CD4-positive, alpha-beta T cell (primary cell): ENCODE measurements around the gene ONECUT1. TPM values are rescaled to one million over a fixed set of nuclear protein-coding genes. Genes with fewer than 3 reads are reported as not detected.

Experiments
- ATAC-seq: fragments of 200-7000 bp; cut with Tn5 transposase; one replicate; pipeline ENCODE4 v1.10.0; 2022; ENCODE audit warnings: mild to moderate bottlenecking; ENCODE audit not compliant: poor library complexity
- CTCF ChIA-PET: fragments of 350-600 bp; sonication (Branson Sonifier 250); formaldehyde crosslinking; loops from one replicate; lab custom pipeline; 2021; ENCODE audit warnings: antibody characterized with exemption, inconsistent platforms; lab: Charles Lee
- POLR2A ChIA-PET: fragments of 350-600 bp; sonication (Branson Sonifier 250); formaldehyde crosslinking; loops from one replicate; lab custom pipeline; 2021; ENCODE audit warnings: antibody characterized with exemption, inconsistent platforms; lab: Charles Lee
- DNase-seq, 14 experiments: peaks; one replicate each; pipeline ENCODE4 v3.0.0-alpha.2; 2013 to 2020; ENCODE audit warnings: mixed read lengths in 2 of 14
- H3K27ac ChIP-seq, 2 donors: one replicate each; pipeline versions ENCODE4 v1.5.1 to v1.7.0; 2013; ENCODE audit warnings: low read length in 2 of 2, low read depth in 1 of 2, mild to moderate bottlenecking in 1 of 2
- H3K27me3 ChIP-seq, 2 experiments: 1 replicate in 1 of 2; 2 replicates in 1 of 2; pipeline versions ENCODE4 v1.6.1 to v1.7.0; 2013; ENCODE audit warnings: low read length in 2 of 2, control low read depth in 1 of 2, mild to moderate bottlenecking in 1 of 2, moderate library complexity in 1 of 2; ENCODE audit not compliant: insufficient read depth in 2 of 2, control insufficient read depth in 1 of 2
- H3K36me3 ChIP-seq: one replicate; pipeline ENCODE4 v1.6.1; 2013; ENCODE audit warnings: low read length, control low read depth; ENCODE audit not compliant: insufficient read depth
- H3K4me1 ChIP-seq: one replicate; pipeline ENCODE4 v1.6.1; 2013; ENCODE audit warnings: low read length, control low read depth; ENCODE audit not compliant: insufficient read depth
- H3K4me3 ChIP-seq: one replicate; pipeline ENCODE4 v1.5.1; 2013; ENCODE audit warnings: mild to moderate bottlenecking, low read length, moderate library complexity
- H3K9me3 ChIP-seq, 2 experiments: 1 replicate in 1 of 2; 2 replicates in 1 of 2; pipeline versions ENCODE4 v1.6.1 to v1.7.0; 2013; ENCODE audit warnings: low read length in 2 of 2, mild to moderate bottlenecking in 2 of 2, control low read depth in 1 of 2, moderate library complexity in 1 of 2; ENCODE audit not compliant: control insufficient read depth in 1 of 2, insufficient read depth in 1 of 2
- H3K27ac Mint-ChIP-seq: one replicate; pipeline ENCODE4 v1.8.0; 2020; ENCODE audit warnings: mixed read lengths
- H3K27me3 Mint-ChIP-seq: one replicate; pipeline ENCODE4 v1.8.0; 2021; ENCODE audit warnings: mixed read lengths
- H3K36me3 Mint-ChIP-seq: one replicate; pipeline ENCODE4 v1.8.0; 2021; ENCODE audit warnings: low read depth, mixed read lengths
- H3K4me1 Mint-ChIP-seq: one replicate; pipeline ENCODE4 v1.8.0; 2021; ENCODE audit warnings: low read depth, mixed read lengths
- H3K4me3 Mint-ChIP-seq: one replicate; pipeline ENCODE4 v1.8.0; 2020; ENCODE audit warnings: mild to moderate bottlenecking, mixed read lengths
- H3K9me3 Mint-ChIP-seq: one replicate; pipeline ENCODE4 v1.8.0; 2020; ENCODE audit warnings: mixed read lengths
- CTCF ChIP-seq: fragments of 200-600 bp; IDR thresholded peaks from one replicate; pipeline ENCODE4 v1.8.0; 2022; ENCODE audit warnings: antibody characterized with exemption, mild to moderate bottlenecking
- intact Hi-C, 2 experiments: fragments of 100-400 bp; cut with DNase I in 1 of 2; cut with micrococcal nuclease in 1 of 2; formaldehyde crosslinking; loops; one replicate each; pipeline versions ENCODE4 v1.15.1 to v1.9.0; 2023 to 2025; cut with DNase I, micrococcal nuclease
- total RNA-seq, 174 experiments: library from RNA in 2 of 174; stranded (reverse) in 2 of 174; gene quantifications; one replicate each; pipeline ENCODE4 v1.2.3 and lab custom pipeline; 2021 to 2026

The ONECUT1 gene
- total RNA-seq, 2 experiments from 2014 or later: not detected

GRCh38 chr15:52715411-52715810 lies 74.7 kb downstream of the ONECUT1 start:
- no peaks in the 10 kb centered on the region for H3K9me3 Mint-ChIP-seq
- ChIA-PET CTCF (no interaction called here), POLR2A (no interaction called here)
- H3K4me1 ChIP-seq: no peaks in the 10 kb centered on the region
- no peak overlapping the region for H3K27ac Mint-ChIP-seq
- no peaks in the 10 kb centered on the region for H3K36me3 Mint-ChIP-seq
- no peaks in the 10 kb centered on the region for H3K36me3 ChIP-seq
- H3K4me3 Mint-ChIP-seq: no peak overlapping the region
- no peaks in the 10 kb centered on the region for H3K27me3 ChIP-seq
- H3K4me1 Mint-ChIP-seq: no peaks in the 10 kb centered on the region
- H3K4me3 ChIP-seq: no peak overlapping the region
- no peak for DNase-seq
- no peaks in the 10 kb centered on the region for H3K27me3 Mint-ChIP-seq
- no peak for TF ChIP-seq CTCF
- no peak for ATAC-seq
- intact Hi-C loops: no loop called here
- no peak overlapping the region for H3K27ac ChIP-seq
- no peaks in the 10 kb centered on the region for H3K9me3 ChIP-seq

GRCh38 chr15:52714968-52715367 lies 75.2 kb downstream of the ONECUT1 start:
- Histone ChIP-seq H3K27me3 (no peaks in the 10 kb centered on the region), H3K4me1 (no peaks in the 10 kb centered on the region), H3K36me3 (no peaks in the 10 kb centered on the region), H3K4me3 (no peak overlapping the region), H3K27ac (no peak overlapping the region), H3K9me3 (no peaks in the 10 kb centered on the region)
- POLR2A ChIA-PET: no interaction called here
- no peaks in the 10 kb centered on the region for H3K4me1 Mint-ChIP-seq
- H3K9me3 Mint-ChIP-seq: no peaks in the 10 kb centered on the region
- no peak for ATAC-seq
- TF ChIP-seq CTCF: no peak
- H3K27ac Mint-ChIP-seq: no peak overlapping the region
- H3K36me3 Mint-ChIP-seq: no peaks in the 10 kb centered on the region
- CTCF ChIA-PET: no interaction called here
- no peak overlapping the region for H3K4me3 Mint-ChIP-seq
- no peak for DNase-seq
- intact Hi-C loops: no loop called here
- no peaks in the 10 kb centered on the region for H3K27me3 Mint-ChIP-seq

GRCh38 chr15:52710708-52711389 lies 79.3 kb downstream of the ONECUT1 start:
- no peak for DNase-seq
- Histone ChIP-seq H3K36me3 (no peaks in the 10 kb centered on the region), H3K4me3 (no peak overlapping the region), H3K27ac (no peak overlapping the region), H3K4me1 (no peaks in the 10 kb centered on the region), H3K9me3 (no peaks in the 10 kb centered on the region), H3K27me3 (no peaks in the 10 kb centered on the region)
- CTCF ChIA-PET: no interaction called here
- H3K9me3 Mint-ChIP-seq: no peaks in the 10 kb centered on the region
- no peaks in the 10 kb centered on the region for H3K4me1 Mint-ChIP-seq
- POLR2A ChIA-PET: no interaction called here
- H3K4me3 Mint-ChIP-seq: no peak overlapping the region
- no peak for ATAC-seq
- no peaks in the 10 kb centered on the region for H3K36me3 Mint-ChIP-seq
- TF ChIP-seq CTCF: no peak
- H3K27ac Mint-ChIP-seq: no peak overlapping the region
- intact Hi-C loops: no loop called here
- H3K27me3 Mint-ChIP-seq: no peaks in the 10 kb centered on the region
